Ovary (tissue), 3 donors: Measurements from ENCODE around the gene LHFPL6.

ENCODE experiments used
- CTCF ChIP-seq, 3 donors: fragments of 450-650 bp in 2 of 3; fragments of 200-600 bp in 1 of 3; IDR thresholded peaks; one replicate each; pipeline versions ENCODE4 v1.5.1 to v1.8.0; 2016 to 2022; ENCODE audit warnings: antibody characterized with exemption in 3 of 3, mild to moderate bottlenecking in 1 of 3
- POLR2A ChIP-seq: fragments of 450-650 bp; IDR thresholded peaks from one replicate; pipeline ENCODE4 v1.6.1; 2017; ENCODE audit warnings: antibody characterized with exemption, mild to moderate bottlenecking, moderate library complexity
- donor health status: DM: no; HTN: no; CAD: no.

- no peak for TF ChIP-seq POLR2A
- TF ChIP-seq CTCF (IDR thresholded peaks at IDR 0.05): no peak
Observed at GRCh38 chr13:39370554-39370953, 232.4 kb downstream of the LHFPL6 start.
